SIG-M5 (cell line): Measurements from ENCODE around the gene CAMKK1.

Source experiments
- DNase-seq: peaks from one replicate; lab custom pipeline; 2025; lab: John Stamatoyannopoulos, UW

The CAMKK1 gene

GRCh38 chr17:3917391-3917931 lies 24.6 kb upstream of the CAMKK1 start:
- no peak for DNase-seq

GRCh38 chr17:3916825-3917224 lies 24.0 kb upstream of the CAMKK1 start:
- DNase-seq, result no peak

GRCh38 chr17:3915995-3916696 lies 23.3 kb upstream of the CAMKK1 start, which contains the start of gene P2RX1:
TSS of gene P2RX1 (minus strand) at chr17:3916465. CDS start at chr17:3916225, 240 bp downstream.
- peak; percentile 68 for DNase-seq

- no peak for DNase-seq
Observed at GRCh38 chr17:3915581-3915994, 22.7 kb upstream of the CAMKK1 start.

- no peak for DNase-seq
Observed at GRCh38 chr17:3914312-3914670, 21.4 kb upstream of the CAMKK1 start.

GRCh38 chr17:3913531-3914311 lies 20.9 kb upstream of the CAMKK1 start:
- DNase-seq, result no peak

GRCh38 chr17:3912827-3913226 lies 20.0 kb upstream of the CAMKK1 start:
- no peak for DNase-seq

GRCh38 chr17:3911271-3912053 lies 18.6 kb upstream of the CAMKK1 start:
- DNase-seq, result peak; percentile 75

- no peak for DNase-seq
Observed at GRCh38 chr17:3910420-3911270, 17.8 kb upstream of the CAMKK1 start.

GRCh38 chr17:3909257-3909656 lies 16.4 kb upstream of the CAMKK1 start:
- no peak for DNase-seq

GRCh38 chr17:3907483-3908216 lies 14.8 kb upstream of the CAMKK1 start:
- no peak for DNase-seq

GRCh38 chr17:3906881-3907280 lies 14.0 kb upstream of the CAMKK1 start:
- no peak for DNase-seq

- no peak for DNase-seq
Observed at GRCh38 chr17:3905017-3905520, 12.2 kb upstream of the CAMKK1 start.

- DNase-seq, result no peak
Observed at GRCh38 chr17:3904501-3904900, 11.6 kb upstream of the CAMKK1 start.

- no peak for DNase-seq
Observed at GRCh38 chr17:3903881-3904290, 11.0 kb upstream of the CAMKK1 start.

- DNase-seq, result no peak
Observed at GRCh38 chr17:3903051-3903825, 10.4 kb upstream of the CAMKK1 start.

- no peak for DNase-seq
Observed at GRCh38 chr17:3900646-3901045, 7.8 kb upstream of the CAMKK1 start.

GRCh38 chr17:3897731-3898130 lies 4.9 kb upstream of the CAMKK1 start:
- DNase-seq, result no peak

GRCh38 chr17:3896968-3897235 lies 4.0 kb upstream of the CAMKK1 start:
- no peak for DNase-seq
